ENCODE data around the gene LMO1.

DNA sequence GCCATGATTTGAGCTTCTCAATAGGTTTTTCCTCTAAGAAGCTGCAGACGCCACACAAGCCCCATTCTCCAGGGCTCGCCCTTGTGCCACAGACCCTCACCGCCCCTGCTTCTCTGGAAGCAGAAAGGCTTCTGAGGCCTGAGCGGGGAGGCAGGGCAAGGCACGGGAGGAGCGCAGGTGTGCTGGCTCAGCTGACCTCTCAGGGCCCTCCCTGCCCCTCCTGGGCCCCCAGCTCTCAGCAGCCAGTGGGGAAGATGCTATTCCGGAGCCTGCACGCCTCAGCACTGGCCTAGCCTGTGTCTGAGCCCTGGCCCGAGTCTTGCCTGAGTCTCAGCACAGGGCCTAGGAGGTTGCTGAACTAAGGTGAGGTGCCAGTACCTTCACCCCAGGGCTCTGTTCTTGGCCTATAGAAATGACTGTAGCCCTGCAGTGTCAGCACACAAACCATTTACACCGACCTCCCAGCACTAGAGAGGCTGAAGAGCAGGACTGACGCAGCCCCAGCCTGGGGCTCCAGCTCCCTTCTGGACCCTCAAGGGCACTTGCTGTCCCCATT lies 47.1 kb upstream of the LMO1 start:
- TF ChIP-seq POLR2AphosphoS5 (IDR thresholded peaks at IDR 0.05) = no peak
- TF ChIP-seq POLR2A (IDR thresholded peaks at IDR 0.05; ENCODE audit: low read depth) = no peak
- TF ChIP-seq, protein P1, sequence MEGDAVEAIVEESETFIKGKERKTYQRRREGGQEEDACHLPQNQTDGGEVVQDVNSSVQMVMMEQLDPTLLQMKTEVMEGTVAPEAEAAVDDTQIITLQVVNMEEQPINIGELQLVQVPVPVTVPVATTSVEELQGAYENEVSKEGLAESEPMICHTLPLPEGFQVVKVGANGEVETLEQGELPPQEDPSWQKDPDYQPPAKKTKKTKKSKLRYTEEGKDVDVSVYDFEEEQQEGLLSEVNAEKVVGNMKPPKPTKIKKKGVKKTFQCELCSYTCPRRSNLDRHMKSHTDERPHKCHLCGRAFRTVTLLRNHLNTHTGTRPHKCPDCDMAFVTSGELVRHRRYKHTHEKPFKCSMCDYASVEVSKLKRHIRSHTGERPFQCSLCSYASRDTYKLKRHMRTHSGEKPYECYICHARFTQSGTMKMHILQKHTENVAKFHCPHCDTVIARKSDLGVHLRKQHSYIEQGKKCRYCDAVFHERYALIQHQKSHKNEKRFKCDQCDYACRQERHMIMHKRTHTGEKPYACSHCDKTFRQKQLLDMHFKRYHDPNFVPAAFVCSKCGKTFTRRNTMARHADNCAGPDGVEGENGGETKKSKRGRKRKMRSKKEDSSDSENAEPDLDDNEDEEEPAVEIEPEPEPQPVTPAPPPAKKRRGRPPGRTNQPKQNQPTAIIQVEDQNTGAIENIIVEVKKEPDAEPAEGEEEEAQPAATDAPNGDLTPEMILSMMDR (IDR thresholded peaks at IDR 0.05) = no peak
- no peak for TF ChIP-seq EP300 (IDR thresholded peaks at IDR 0.05)

All from esophagus muscularis mucosa (tissue), 4 donors.